ENCODE data around the gene PCDH9. TPM values are rescaled to one million over a fixed set of nuclear protein-coding genes. Genes with fewer than 3 reads are reported as not detected.

The PCDH9 gene
- total RNA-seq, 4 donors from 2014 or later = 0.57 to 1.7 (median 0.97) TPM

GRCh38 chr13:66958611-66959010 is 271.5 kb downstream of the PCDH9 start:
- Histone ChIP-seq H3K27me3 (no peaks in the 10 kb centered on the region), H3K9me3 (no peaks in the 10 kb centered on the region), H3K27ac (no peak overlapping the region), H3K4me1 (no peaks in the 10 kb centered on the region), H3K4me3 (no peak overlapping the region), H3K36me3 (no peaks in the 10 kb centered on the region)
- DNase-seq = no peak
- TF ChIP-seq POLR2A (IDR thresholded peaks at IDR 0.05) = no peak
- no peak for TF ChIP-seq CTCF (IDR thresholded peaks at IDR 0.05)

GRCh38 chr13:66952507-66952906 is 277.6 kb downstream of the PCDH9 start:
- no peaks in the 10 kb centered on the region for H3K4me1 ChIP-seq
- H3K4me3 ChIP-seq = no peak overlapping the region
- H3K27ac ChIP-seq = no peak overlapping the region
- no peaks in the 10 kb centered on the region for H3K36me3 ChIP-seq
- no peak for DNase-seq
- no peaks in the 10 kb centered on the region for H3K27me3 ChIP-seq
- H3K9me3 ChIP-seq = no peaks in the 10 kb centered on the region
- no peak for TF ChIP-seq POLR2A (IDR thresholded peaks at IDR 0.05)
- TF ChIP-seq CTCF (IDR thresholded peaks at IDR 0.05) = no peak

GRCh38 chr13:66951426-66951825 is 278.7 kb downstream of the PCDH9 start:
- H3K4me1 ChIP-seq = no peaks in the 10 kb centered on the region
- no peak for DNase-seq
- TF ChIP-seq POLR2A (IDR thresholded peaks at IDR 0.05) = no peak
- TF ChIP-seq CTCF (IDR thresholded peaks at IDR 0.05) = no peak

GRCh38 chr13:66950666-66951065 is 279.5 kb downstream of the PCDH9 start:
- H3K27ac ChIP-seq = no peak overlapping the region
- DNase-seq = no peak
- H3K4me3 ChIP-seq = no peak overlapping the region
- no peaks in the 10 kb centered on the region for H3K36me3 ChIP-seq
- no peaks in the 10 kb centered on the region for H3K9me3 ChIP-seq
- H3K4me1 ChIP-seq = no peaks in the 10 kb centered on the region
- no peaks in the 10 kb centered on the region for H3K27me3 ChIP-seq
- TF ChIP-seq CTCF (IDR thresholded peaks at IDR 0.05) (no peak), POLR2A (IDR thresholded peaks at IDR 0.05) (no peak)

More at GRCh38 chr13:66951426-66951825, 278.7 kb downstream of the PCDH9 start:
- H3K9me3 ChIP-seq = no peaks in the 10 kb centered on the region
- no peak overlapping the region for H3K4me3 ChIP-seq
- H3K36me3 ChIP-seq = no peaks in the 10 kb centered on the region
- H3K27ac ChIP-seq = no peak overlapping the region
- H3K27me3 ChIP-seq = no peaks in the 10 kb centered on the region

- TF ChIP-seq CTCF (IDR thresholded peaks at IDR 0.05) (no peak), POLR2A (IDR thresholded peaks at IDR 0.05) (no peak)
- no peaks in the 10 kb centered on the region for H3K27me3 ChIP-seq
- no peaks in the 10 kb centered on the region for H3K36me3 ChIP-seq
- H3K9me3 ChIP-seq = no peaks in the 10 kb centered on the region
- H3K27ac ChIP-seq = no peak overlapping the region
- no peak for DNase-seq
- H3K4me1 ChIP-seq = no peaks in the 10 kb centered on the region
- H3K4me3 ChIP-seq = no peak overlapping the region
Measured at GRCh38 chr13:66948910-66949309, 281.2 kb downstream of the PCDH9 start.

- DNase-seq = no peak
Measured at GRCh38 chr13:66943530-66943929, 286.6 kb downstream of the PCDH9 start.

More at GRCh38 chr13:66943530-66943929, 286.6 kb downstream of the PCDH9 start:
- TF ChIP-seq POLR2A (IDR thresholded peaks at IDR 0.05) (no peak), CTCF (IDR thresholded peaks at IDR 0.05) (no peak)
- Histone ChIP-seq H3K27ac (no peak overlapping the region), H3K27me3 (no peaks in the 10 kb centered on the region), H3K4me3 (no peak overlapping the region), H3K4me1 (no peaks in the 10 kb centered on the region), H3K36me3 (no peaks in the 10 kb centered on the region), H3K9me3 (no peaks in the 10 kb centered on the region)

Data from Peyer's patch (tissue), 4 donors.